Activated CD4-positive, alpha-beta T cell treated with anti-CD3 and anti-CD28 coated beads, Interleukin-2, amount 50 U/mL, for 24 hours (primary cell): ENCODE data around the gene ACADM.
"Not testable (repeated sequence)": the region's sequence is repeated elsewhere in the genome, so short reads cannot be mapped to it uniquely, and the experiment has no call there.

ENCODE experiments used
- DNase-seq, 2 donors: peaks; one replicate each; pipeline ENCODE4 v3.0.0-alpha.2; 2020; ENCODE audit warnings: low read depth in 1 of 2, low spot score in 1 of 2

The ACADM gene

GRCh38 chr1:75733661-75734060 is 9.2 kb downstream of the ACADM start:
- DNase-seq, result no peak

- DNase-seq, result no peak
These were observed 11.5 kb downstream of the ACADM start for GRCh38 chr1:75736016-75736415.

- DNase-seq, result no peak
These were observed 17.6 kb downstream of the ACADM start for GRCh38 chr1:75742047-75742625.

GRCh38 chr1:75745276-75745675 is 20.8 kb downstream of the ACADM start:
- no peak for DNase-seq

GRCh38 chr1:75757210-75757609 is 32.7 kb downstream of the ACADM start:
- not testable (repeated sequence) for DNase-seq

- not testable (repeated sequence) for DNase-seq
These were observed 34.0 kb downstream of the ACADM start for GRCh38 chr1:75758543-75758942.

GRCh38 chr1:75764057-75764655 is 39.6 kb downstream of the ACADM start:
- DNase-seq, result no peak

- DNase-seq, result no peak
These were observed 41.3 kb downstream of the ACADM start for GRCh38 chr1:75765697-75766355.

- no peak for DNase-seq
These were observed 43.5 kb downstream of the ACADM start for GRCh38 chr1:75768016-75768415.

GRCh38 chr1:75770761-75771160 is 46.3 kb downstream of the ACADM start:
- no peak for DNase-seq

- no peak for DNase-seq
These were observed 47.5 kb downstream of the ACADM start for GRCh38 chr1:75771978-75772377.

GRCh38 chr1:75777812-75778211 is 53.3 kb downstream of the ACADM start:
- DNase-seq, result not testable (repeated sequence)

GRCh38 chr1:75778694-75779093 is 54.2 kb downstream of the ACADM start:
- DNase-seq, result not testable (repeated sequence)

- DNase-seq, result not testable (repeated sequence)
These were observed 55.7 kb downstream of the ACADM start for GRCh38 chr1:75780183-75780582.

- not testable (repeated sequence) for DNase-seq
These were observed 59.4 kb downstream of the ACADM start for GRCh38 chr1:75783920-75784319.

- no peak for DNase-seq
These were observed 60.9 kb downstream of the ACADM start for GRCh38 chr1:75785320-75785982.

- DNase-seq, result peak; percentile 91 to 95
These were observed 61.7 kb downstream of the ACADM start, which contains the start of gene RABGGTB for GRCh38 chr1:75785983-75786853. Gene RABGGTB (plus strand): TSS chr1:75786256. CDS start chr1:75786272, 16 bp downstream.

- DNase-seq, result no peak
These were observed 62.5 kb downstream of the ACADM start for GRCh38 chr1:75786901-75787493.

- no peak for DNase-seq
These were observed 63.0 kb downstream of the ACADM start for GRCh38 chr1:75787524-75787923.

GRCh38 chr1:75789988-75790387 is 65.5 kb downstream of the ACADM start:
- DNase-seq, result no peak

- DNase-seq, result no peak
These were observed 66.5 kb downstream of the ACADM start for GRCh38 chr1:75791022-75791421.
